Measurements from ENCODE around the gene PTBP2.
A peak's percentile ranks its signal among the peaks of the same experiment; 100 is the strongest.
"Not testable (repeated sequence)": the region's sequence is repeated elsewhere in the genome, so short reads cannot be mapped to it uniquely, and the experiment has no call there.

The PTBP2 gene

GRCh38 chr1:96741335-96741734, 19.8 kb downstream of the PTBP2 start:
- DNase-seq, result peak; percentile 55

GRCh38 chr1:96746440-96747420, 25.1 kb downstream of the PTBP2 start:
- no peak for DNase-seq

DNA sequence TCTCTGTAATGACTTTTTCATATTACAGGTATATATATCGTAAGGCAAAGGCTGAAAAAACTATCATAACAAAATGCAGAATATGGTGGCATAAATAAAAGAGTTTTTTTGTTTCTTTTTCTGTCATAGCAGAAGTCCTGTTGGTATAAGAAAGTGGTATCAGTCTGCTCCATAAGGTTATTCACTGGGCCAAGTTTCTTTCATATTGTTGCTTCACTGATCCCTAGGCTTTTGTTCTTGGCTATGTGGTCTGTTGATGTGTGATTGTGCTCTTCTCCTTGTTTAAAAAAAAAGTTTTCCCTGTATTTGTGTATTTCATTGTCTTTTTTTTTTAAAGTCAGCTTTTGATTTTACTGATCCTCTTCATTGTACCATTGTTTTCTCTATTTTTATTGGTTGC, 26.0 kb downstream of the PTBP2 start:
- DNase-seq, result no peak

GRCh38 chr1:96748078-96748477, 26.5 kb downstream of the PTBP2 start:
- DNase-seq, result no peak

- no peak for DNase-seq
Observed at GRCh38 chr1:96749618-96750017, 28.0 kb downstream of the PTBP2 start.

DNA sequence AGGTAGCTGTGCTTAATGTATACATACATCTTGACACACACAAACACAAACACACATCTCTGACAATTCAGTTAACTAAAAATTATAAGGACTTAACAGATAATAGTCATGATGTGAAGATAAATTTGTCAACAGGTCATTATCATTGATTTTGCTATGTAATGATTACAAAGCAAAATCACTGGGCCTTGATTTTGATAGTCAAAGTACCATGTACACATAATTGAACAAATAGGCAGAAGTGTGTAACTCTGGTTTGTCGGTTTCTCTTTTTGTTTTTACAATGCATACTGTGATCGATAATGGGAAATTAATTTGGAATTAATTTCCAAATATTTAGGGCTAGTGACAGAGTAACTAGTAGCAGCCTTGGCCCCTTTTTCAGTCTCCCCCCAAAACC, 30.8 kb downstream of the PTBP2 start:
- no peak for DNase-seq

GRCh38 chr1:96756789-96757188, 35.2 kb downstream of the PTBP2 start:
- no peak for DNase-seq

DNA sequence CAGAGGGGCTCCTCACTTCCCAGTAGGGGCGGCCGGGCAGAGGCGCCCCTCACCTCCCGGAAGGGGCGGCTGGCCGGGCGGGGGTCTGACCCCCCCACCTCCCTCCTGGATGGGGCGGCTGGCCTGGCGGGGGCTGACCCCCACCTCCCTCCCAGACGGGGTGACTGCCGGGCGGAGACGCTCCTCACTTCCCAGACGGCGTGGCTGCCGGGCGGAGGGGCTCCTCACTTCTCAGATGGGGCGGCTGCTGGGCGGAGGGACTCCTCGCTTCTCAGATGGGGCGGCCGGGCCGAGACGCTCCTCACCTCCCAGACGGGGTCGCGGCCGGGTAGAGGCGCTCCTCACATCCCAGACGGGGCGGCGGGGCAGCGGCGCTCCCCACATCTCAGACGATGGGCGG, 41.0 kb downstream of the PTBP2 start:
- not testable (repeated sequence) for DNase-seq

GRCh38 chr1:96763514-96763913, 41.9 kb downstream of the PTBP2 start:
- DNase-seq, result no peak

DNA sequence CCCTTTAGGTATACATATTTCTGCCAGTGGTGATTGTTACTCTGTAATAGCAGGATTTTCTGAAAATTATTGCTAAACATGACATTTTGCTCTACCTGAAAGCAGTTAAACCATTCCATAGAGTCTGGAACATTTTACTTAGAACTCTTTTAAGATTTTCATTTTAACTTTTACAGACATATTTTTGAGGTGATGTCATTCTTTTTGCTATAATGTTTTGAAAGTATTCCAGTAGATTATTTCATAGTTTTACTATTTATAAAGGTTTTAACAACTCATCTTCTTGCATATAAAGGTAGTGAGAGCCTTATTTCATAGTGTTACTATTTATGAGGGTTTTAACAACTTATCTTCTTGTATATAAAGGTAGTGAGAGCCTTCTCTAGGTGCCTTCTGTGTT, 42.9 kb downstream of the PTBP2 start:
- no peak for DNase-seq

- DNase-seq, result no peak
Observed at GRCh38 chr1:96771847-96772246, 50.3 kb downstream of the PTBP2 start.

DNA sequence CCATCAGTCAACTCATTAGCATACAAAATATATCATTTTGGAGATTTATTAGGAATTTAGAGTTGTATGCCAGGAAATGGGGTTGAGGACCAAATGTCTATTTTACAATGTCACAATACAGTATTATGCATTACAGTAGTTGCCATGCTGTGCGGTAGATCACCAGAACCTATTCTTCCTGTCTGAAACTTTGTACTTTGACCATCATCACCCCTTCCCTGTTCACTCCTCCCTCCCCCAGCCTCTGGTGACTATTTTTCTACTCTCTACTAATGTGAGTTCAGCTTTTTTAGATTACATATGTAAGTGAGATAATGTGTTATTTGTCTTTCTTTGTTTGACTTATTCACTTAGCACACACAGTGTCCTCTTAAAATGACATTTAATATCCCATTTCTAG, 50.8 kb downstream of the PTBP2 start:
- no peak for DNase-seq

DNA sequence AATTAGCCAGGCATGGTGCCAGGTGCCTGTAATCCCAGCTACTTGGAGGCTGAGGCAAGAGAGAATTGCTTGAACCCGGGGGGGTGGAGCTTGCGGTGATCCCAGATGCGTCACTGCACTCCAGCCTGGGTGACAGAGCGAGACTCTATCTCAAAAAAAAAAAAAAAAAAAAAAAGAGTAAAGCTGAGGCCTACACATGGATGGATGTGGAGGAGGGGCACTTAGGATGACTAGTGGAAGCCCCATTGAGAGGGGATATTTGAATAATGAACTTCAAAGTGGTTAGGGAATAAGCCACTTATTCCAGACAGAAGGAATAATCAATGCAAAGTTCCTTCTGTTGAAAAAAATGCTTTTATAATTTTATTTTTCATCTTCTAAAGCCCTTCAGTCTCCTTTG, 51.4 kb downstream of the PTBP2 start:
- DNase-seq, result no peak

- DNase-seq, result no peak
Observed at GRCh38 chr1:96782206-96782605, 60.6 kb downstream of the PTBP2 start.

- no peak for DNase-seq
Observed at GRCh38 chr1:96782856-96783255, 61.3 kb downstream of the PTBP2 start.

DNA sequence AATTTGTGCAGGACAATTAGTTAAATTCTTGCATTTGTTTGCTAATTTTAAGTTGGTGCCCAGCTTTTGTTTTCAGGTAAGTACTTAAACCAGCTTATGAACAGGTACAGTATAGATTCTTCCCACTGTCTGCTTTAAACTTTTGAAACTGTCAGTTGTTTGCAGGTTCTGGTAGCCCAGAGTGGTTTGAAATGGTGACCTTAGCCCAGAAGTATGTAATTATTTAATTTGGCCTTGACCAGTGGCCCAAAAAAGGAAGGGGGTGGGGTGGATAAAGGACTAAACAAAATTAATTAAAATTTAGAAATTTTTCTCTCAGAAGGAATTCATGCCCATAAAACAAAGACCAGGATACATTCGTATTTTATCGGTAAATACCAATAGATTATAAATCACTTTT, 69.0 kb downstream of the PTBP2 start:
- no peak for DNase-seq

DNA sequence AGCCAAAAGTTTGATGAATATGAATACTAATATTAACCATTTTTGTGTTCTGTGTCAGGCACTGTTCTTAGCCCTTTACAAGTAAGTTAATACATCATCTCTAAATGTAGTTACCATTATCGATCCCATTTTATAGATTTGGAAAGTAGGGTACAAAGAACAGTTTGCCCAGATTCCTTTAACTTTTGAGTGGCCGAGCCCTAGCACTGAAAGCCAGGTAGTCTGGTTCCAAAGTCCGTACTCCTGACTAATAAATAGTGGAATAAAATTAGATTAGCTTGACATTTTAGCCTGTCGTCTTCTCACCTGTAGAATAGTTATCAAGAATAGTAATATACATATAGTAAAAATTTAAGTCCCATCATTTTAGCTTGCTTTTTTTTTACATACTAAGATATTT, 70.6 kb downstream of the PTBP2 start:
- no peak for DNase-seq

DNA sequence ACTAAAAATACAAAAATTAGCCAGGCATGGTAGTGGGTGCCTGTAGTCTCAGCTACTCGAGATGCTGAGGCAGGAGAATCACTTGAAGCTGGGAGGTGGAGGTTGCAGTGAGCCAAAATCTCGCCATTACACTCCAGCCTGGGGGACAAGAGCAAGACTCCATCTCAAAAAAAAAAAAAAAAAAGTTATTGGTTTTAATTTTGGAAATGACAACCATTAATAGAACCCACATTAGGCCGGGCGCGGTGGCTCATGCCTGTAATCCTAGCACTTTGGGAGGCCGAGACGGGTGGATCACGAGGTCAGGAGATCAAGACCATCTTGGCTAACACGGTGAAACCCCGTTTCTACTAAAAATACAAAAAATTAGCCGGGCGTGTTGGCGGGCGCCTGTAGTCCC, 80.1 kb downstream of the PTBP2 start:
- DNase-seq, result not testable (repeated sequence)

GRCh38 chr1:96804648-96805047, 83.1 kb downstream of the PTBP2 start:
- no peak for DNase-seq

DNA sequence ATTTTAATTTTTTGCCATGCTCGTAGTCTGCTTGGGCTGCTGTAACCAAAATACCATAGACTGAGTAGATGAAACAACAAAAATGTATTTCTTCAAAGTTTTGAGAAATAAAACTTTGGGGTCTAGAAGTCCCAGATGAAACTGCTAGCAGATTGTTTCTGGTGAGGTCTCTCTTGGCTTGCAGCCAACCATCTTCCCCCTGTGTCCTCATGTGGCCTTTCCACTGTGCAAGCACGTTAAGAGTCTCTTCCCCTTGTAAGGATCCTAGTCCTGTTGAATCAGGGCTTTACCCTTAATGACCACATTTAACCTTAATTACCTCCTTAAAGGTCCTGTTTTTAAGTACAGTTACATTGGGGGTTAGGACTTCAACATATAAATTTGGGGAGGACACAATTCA, 86.6 kb downstream of the PTBP2 start:
- no peak for DNase-seq

GRCh38 chr1:96815914-96816313, 94.3 kb downstream of the PTBP2 start:
- no peak for DNase-seq

DNA sequence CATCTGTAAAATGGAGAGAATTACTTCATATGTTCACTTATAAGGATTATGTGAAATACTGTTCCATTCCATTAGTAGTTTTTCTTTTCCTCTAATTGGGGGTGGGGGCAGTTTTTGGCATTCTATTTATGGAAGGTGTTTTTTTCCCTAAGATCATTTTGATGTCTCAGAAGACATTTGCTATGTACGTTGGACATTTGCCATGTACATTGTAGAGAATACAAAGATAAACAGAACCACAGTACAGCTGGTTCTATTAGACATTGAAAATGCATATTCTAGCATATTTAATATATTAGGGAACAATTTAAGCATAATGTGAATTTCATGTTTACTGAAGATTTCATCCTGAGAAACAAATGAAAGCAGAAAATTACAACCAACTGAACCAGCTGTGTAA, 98.5 kb downstream of the PTBP2 start:
- DNase-seq, result no peak

DNA sequence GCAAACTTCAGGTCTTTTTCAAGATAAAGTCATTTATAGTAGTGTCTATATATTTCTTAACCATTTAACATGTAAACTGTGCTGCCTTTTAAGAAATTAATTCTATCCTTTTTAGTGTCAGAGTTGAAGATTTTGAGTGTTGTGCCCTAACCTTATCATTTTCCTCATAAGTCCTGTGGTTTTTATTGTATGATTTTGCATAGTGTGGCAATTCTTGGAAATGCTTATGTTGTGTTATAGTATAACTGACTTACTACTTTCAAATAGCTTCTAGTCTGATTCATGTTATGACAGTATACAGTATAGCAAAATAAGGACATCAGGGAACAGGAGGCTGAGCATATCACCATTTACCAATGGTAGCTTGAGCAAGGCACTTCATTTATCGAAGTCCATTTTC, 99.1 kb downstream of the PTBP2 start:
- DNase-seq, result no peak

- DNase-seq, result no peak
Observed at GRCh38 chr1:96825231-96825630, 103.6 kb downstream of the PTBP2 start.

Measured in islet precursor cell (in vitro differentiated cells).